Fibroblast of villous mesenchyme (primary cell): ENCODE measurements around the gene TEX12. TPM values are rescaled to one million over a fixed set of nuclear protein-coding genes. Genes with fewer than 3 reads are reported as not detected.
"Not testable (repeated sequence)": the region's sequence is repeated elsewhere in the genome, so short reads cannot be mapped to it uniquely, and the experiment has no call there.

Source experiments
- DNase-seq: peaks from one replicate; pipeline ENCODE4 v3.0.0-alpha.2; 2010; ENCODE audit warnings: low read depth
- H3K4me3 ChIP-seq: 2 replicates; pipeline ENCODE4 v1.5.1; 2011; ENCODE audit warnings: low read depth, mild to moderate bottlenecking, low read length
- total RNA-seq: library from RNA; depleted of rRNA; stranded (reverse); fragments of >200 nt; gene quantifications from 2 replicates; pipeline ENCODE4 v1.2.3, GENCODE V29; 2012
- TF ChIP-seq, protein P1 (sequence below): IDR thresholded peaks from 2 replicates; pipeline ENCODE4 v1.5.1; 2012; ENCODE audit warnings: low read depth, mild to moderate bottlenecking, low read length; ENCODE audit not compliant: insufficient read depth

TEX12 gene
- total RNA-seq, 1 donor, result not detected

GRCh38 chr11:112185883-112186282 is 18.7 kb downstream of the TEX12 start:
- no peak overlapping the region for H3K4me3 ChIP-seq
- DNase-seq, result no peak
- TF ChIP-seq, protein P1, sequence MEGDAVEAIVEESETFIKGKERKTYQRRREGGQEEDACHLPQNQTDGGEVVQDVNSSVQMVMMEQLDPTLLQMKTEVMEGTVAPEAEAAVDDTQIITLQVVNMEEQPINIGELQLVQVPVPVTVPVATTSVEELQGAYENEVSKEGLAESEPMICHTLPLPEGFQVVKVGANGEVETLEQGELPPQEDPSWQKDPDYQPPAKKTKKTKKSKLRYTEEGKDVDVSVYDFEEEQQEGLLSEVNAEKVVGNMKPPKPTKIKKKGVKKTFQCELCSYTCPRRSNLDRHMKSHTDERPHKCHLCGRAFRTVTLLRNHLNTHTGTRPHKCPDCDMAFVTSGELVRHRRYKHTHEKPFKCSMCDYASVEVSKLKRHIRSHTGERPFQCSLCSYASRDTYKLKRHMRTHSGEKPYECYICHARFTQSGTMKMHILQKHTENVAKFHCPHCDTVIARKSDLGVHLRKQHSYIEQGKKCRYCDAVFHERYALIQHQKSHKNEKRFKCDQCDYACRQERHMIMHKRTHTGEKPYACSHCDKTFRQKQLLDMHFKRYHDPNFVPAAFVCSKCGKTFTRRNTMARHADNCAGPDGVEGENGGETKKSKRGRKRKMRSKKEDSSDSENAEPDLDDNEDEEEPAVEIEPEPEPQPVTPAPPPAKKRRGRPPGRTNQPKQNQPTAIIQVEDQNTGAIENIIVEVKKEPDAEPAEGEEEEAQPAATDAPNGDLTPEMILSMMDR, result no peak

- TF ChIP-seq, protein P1, result no peak
- H3K4me3 ChIP-seq, result no peak overlapping the region
Observed at GRCh38 chr11:112186304-112186703, 19.1 kb downstream of the TEX12 start.

GRCh38 chr11:112195113-112195512 is 27.9 kb downstream of the TEX12 start:
- peak; percentile 57 for DNase-seq
- H3K4me3 ChIP-seq, result not testable (repeated sequence)

More at GRCh38 chr11:112186304-112186703, 19.1 kb downstream of the TEX12 start:
- DNase-seq, result no peak

DNA sequence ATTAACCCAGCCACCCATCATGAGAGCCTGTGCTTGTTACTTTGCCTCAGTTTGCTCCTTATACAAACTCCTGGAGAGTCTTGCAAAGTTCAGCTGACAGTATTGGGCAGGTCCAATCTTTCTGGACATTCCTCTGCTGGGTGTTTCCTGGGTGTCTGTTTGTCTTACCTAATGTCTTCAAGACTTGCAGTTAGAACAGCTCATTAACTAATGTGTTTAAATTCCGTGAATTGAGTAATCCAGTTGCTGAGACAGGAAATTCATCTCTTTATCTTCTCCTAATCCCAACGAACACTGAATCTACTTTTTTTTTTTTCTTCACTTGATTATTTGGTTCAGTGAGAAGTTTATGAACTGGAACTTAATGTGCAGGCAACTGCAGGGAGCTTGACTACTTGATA is 28.8 kb downstream of the TEX12 start:
- DNase-seq, result peak; percentile 93
- TF ChIP-seq, protein P1, result no peak
- no peak overlapping the region for H3K4me3 ChIP-seq

DNA sequence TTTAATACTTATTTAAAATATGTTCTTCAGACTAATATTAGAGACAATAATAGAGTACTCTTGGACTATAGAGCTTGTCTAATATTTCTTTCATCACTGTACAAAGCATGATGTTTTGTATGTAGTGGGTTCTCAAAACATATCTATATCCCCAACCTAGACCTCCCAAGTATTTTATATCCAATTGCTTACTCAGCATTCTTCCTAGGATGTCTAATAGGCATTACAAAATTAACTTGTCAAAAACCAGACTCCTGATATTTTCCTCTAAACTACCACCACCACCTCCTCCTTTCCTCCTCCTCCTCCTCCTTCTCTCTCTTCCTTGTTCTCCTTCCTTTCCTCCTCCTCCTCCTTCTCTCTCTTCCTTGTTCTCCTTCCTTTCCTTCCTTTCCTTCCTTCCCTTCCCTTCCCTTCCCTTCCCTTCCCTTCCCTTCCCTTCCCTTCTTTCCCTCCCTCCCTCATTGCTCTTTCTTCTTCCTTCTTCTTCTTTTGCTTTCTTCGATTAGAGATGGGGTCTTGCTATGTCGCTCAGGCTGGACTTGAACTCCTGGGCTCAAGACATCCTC is 29.4 kb downstream of the TEX12 start:
- TF ChIP-seq, protein P1, result no peak
- no peak for DNase-seq
- no peak overlapping the region for H3K4me3 ChIP-seq

DNA sequence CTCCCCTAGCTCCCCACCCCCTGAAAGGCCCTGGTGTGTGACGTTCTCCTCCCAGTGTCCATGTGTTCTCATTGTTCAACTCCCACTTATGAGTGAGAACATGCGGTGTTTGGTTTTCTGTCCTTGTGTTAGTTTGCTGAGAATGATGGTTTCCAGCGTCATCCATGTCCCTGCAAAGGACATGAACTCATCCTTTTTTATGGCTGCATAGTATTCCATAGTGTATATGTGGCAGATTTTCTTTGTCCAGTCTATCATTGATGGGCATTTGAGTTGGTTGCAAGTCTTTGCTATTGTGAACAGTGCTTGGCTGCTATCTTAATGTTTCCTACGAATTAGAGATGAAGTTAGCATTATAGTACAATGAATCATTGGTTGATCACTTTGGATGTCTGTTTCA is 31.9 kb downstream of the TEX12 start:
- not testable (repeated sequence) for H3K4me3 ChIP-seq, DNase-seq

GRCh38 chr11:112200252-112200651 is 33.1 kb downstream of the TEX12 start:
- TF ChIP-seq, protein P1, result no peak
- DNase-seq, result no peak
- H3K4me3 ChIP-seq, result no peak overlapping the region

DNA sequence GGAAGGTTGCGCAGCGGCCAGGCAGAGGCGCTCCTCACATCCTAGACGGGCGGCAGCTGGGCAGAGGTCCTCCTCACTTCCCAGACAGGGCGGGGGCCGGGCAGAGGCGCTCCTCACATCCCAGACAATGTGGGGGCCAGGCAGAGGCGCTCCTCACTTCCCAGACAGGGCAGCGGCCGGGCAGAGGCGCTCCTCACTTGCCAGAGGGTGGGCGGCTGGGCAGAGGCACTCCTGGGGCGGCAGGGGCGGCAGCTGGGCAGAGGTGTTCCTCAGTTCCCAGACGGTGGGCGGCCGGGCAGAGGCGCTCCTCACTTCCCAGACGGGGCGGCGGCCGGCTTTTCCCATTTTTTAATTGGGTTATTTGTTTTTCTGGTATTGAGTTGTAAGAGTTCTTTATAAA is 38.9 kb downstream of the TEX12 start:
- no peak overlapping the region for H3K4me3 ChIP-seq
- no peak for DNase-seq
- TF ChIP-seq, protein P1, result no peak
